B cell (primary cell): ENCODE results near the gene JMJD8. TPM values are rescaled to one million over a fixed set of nuclear protein-coding genes. Genes with fewer than 3 reads are reported as not detected.

ENCODE experiments used
- ATAC-seq: fragments of 200-7000 bp; cut with Tn5 transposase; one replicate; pipeline ENCODE4 v1.10.0; 2021; ENCODE audit warnings: low read depth, mild to moderate bottlenecking, moderate number of reproducible peaks, moderate library complexity
- CTCF ChIA-PET: fragments of 350-600 bp; sonication (Branson Sonifier 250); formaldehyde crosslinking; loops from one replicate; lab custom pipeline; 2021; ENCODE audit warnings: antibody characterized with exemption, inconsistent platforms; lab: Charles Lee
- POLR2A ChIA-PET: fragments of 350-600 bp; sonication (Branson Sonifier 250); formaldehyde crosslinking; loops from one replicate; lab custom pipeline; 2021; ENCODE audit warnings: antibody characterized with exemption; lab: Charles Lee
- DNase-seq: peaks from one replicate; pipeline ENCODE4 v3.0.0; 2013
- H2AFZ ChIP-seq: 2 replicates; pipeline ENCODE4 v1.6.1; 2012; ENCODE audit warnings: mild to moderate bottlenecking, low read depth, low read length; ENCODE audit not compliant: insufficient read depth, poor library complexity, severe bottlenecking
- H3K27ac ChIP-seq, 2 donors: 1 replicate in 1 of 2; 2 replicates in 1 of 2; pipeline ENCODE4 v1.5.1; 2012 to 2013; ENCODE audit warnings: low read length in 2 of 2, mild to moderate bottlenecking in 2 of 2, moderate library complexity in 1 of 2
- H3K27me3 ChIP-seq, 4 experiments: fragments of 200-600 bp in 1 of 4; sonication (generic) in 1 of 4; replicated peaks in 1 of 4; 1 replicate in 2 of 4; 2 replicates in 2 of 4; pipeline versions ENCODE4 v1.6.1 to v1.7.0; 2013 to 2016; ENCODE audit warnings: low read length in 3 of 4, mild to moderate bottlenecking in 2 of 4, mixed read lengths in 1 of 4, moderate library complexity in 1 of 4; ENCODE audit not compliant: insufficient read depth in 4 of 4, control insufficient read depth in 3 of 4; ENCODE audit errors: control extremely low read depth in 1 of 4
- H3K36me3 ChIP-seq, 2 experiments: replicated peaks in 1 of 2; 1 replicate in 1 of 2; 2 replicates in 1 of 2; pipeline versions ENCODE4 v1.6.1 to v1.7.1; 2013; ENCODE audit warnings: low read length in 1 of 2; ENCODE audit not compliant: insufficient read depth in 2 of 2, control insufficient read depth in 1 of 2; ENCODE audit errors: control extremely low read depth in 1 of 2, extremely low read depth in 1 of 2
- H3K4me1 ChIP-seq, 2 donors: fragments of 200-600 bp in 1 of 2; sonication (generic) in 1 of 2; 1 replicate in 1 of 2; 2 replicates in 1 of 2; pipeline versions ENCODE4 v1.5.1 to v1.6.1; 2013 to 2017; ENCODE audit warnings: low read length in 2 of 2; ENCODE audit not compliant: control insufficient read depth in 2 of 2, insufficient read depth in 2 of 2
- H3K4me2 ChIP-seq: replicated peaks from 2 replicates; pipeline ENCODE3; 2012; ENCODE audit warnings: mild to moderate bottlenecking, low read depth, low read length; ENCODE audit not compliant: poor library complexity, severe bottlenecking
- H3K4me3 ChIP-seq, 5 experiments: fragments of 200-600 bp in 1 of 5; sonication (generic) in 1 of 5; 1 replicate in 3 of 5; 2 replicates in 2 of 5; pipeline versions ENCODE4 v1.5.1 to v1.7.0; 2011 to 2016; ENCODE audit warnings: low read length in 4 of 5, mild to moderate bottlenecking in 4 of 5, low read depth in 2 of 5, control low read depth in 1 of 5, moderate library complexity in 1 of 5; ENCODE audit not compliant: insufficient read depth in 1 of 5; ENCODE audit errors: control extremely low read depth in 1 of 5, extremely low read depth in 1 of 5
- H3K79me2 ChIP-seq: fragments of 200-600 bp; sonication (generic); one replicate; pipeline ENCODE4 v1.6.0; 2016; ENCODE audit warnings: low read length; ENCODE audit not compliant: control insufficient read depth, insufficient read depth
- H3K9ac ChIP-seq: fragments of 200-600 bp; sonication (generic); 2 replicates; pipeline ENCODE4 v1.6.1; 2017; ENCODE audit warnings: mild to moderate bottlenecking, low read length, moderate library complexity
- H3K9me3 ChIP-seq, 3 donors: one replicate each; pipeline versions ENCODE4 v1.6.1 to v1.7.1; 2013; ENCODE audit warnings: low read length in 2 of 3; ENCODE audit not compliant: control insufficient read depth in 2 of 3, insufficient read depth in 1 of 3; ENCODE audit errors: control extremely low read depth in 1 of 3
- H4K20me1 ChIP-seq: 2 replicates; pipeline ENCODE4 v1.6.0; 2012; ENCODE audit warnings: mild to moderate bottlenecking, low read length; ENCODE audit not compliant: insufficient read depth, control insufficient read depth, poor library complexity, severe bottlenecking
- H3K27ac Mint-ChIP-seq: one replicate; pipeline ENCODE4 v1.8.0; 2021; ENCODE audit warnings: mixed read lengths
- H3K27me3 Mint-ChIP-seq: one replicate; pipeline ENCODE4 v1.8.0; 2021; ENCODE audit warnings: mixed read lengths
- H3K4me1 Mint-ChIP-seq: one replicate; pipeline ENCODE4 v1.8.0; 2021; ENCODE audit warnings: mixed read lengths
- H3K4me3 Mint-ChIP-seq: one replicate; pipeline ENCODE4 v1.8.0; 2021; ENCODE audit warnings: mixed read lengths
- H3K9me3 Mint-ChIP-seq: one replicate; pipeline ENCODE4 v1.8.0; 2022; ENCODE audit warnings: mixed read lengths; ENCODE audit not compliant: insufficient read depth
- EZH2 ChIP-seq: IDR thresholded peaks from 2 replicates; pipeline ENCODE4 v1.6.1; 2012; ENCODE audit warnings: borderline replicate concordance, low read depth, mild to moderate bottlenecking, moderate library complexity, low read length; ENCODE audit not compliant: insufficient read depth, poor library complexity, severe bottlenecking
- WGBS: methylation state at CpG from one replicate; pipeline ENCODE4 v1.1.5; 2013; ENCODE audit warnings: missing lambda C conversion rate; ENCODE audit not compliant: insufficient coverage; 5-methylcytosine and 5-hydroxymethylcytosine counted together
- intact Hi-C: fragments of 100-400 bp; cut with micrococcal nuclease; formaldehyde crosslinking; loops from one replicate; pipeline ENCODE4 v1.10.0; 2022
- polyA plus RNA-seq: library from polyadenylated mRNA; depleted of rRNA; stranded (reverse); fragments of >200 nt; gene quantifications from 2 replicates; pipeline ENCODE4 v1.2.3, GENCODE V29; 2012
- total RNA-seq, 2 donors: library from RNA; stranded (reverse); fragments of 120-200 nt in 1 of 2; gene quantifications; 1 replicate in 1 of 2; 2 replicates in 1 of 2; pipeline versions ENCODE4 v1.2.3 to v1.2.4, GENCODE V29; 2013 to 2022
- TF ChIP-seq, protein P1 (sequence below): fragments of 200-600 bp; IDR thresholded peaks from one replicate; pipeline ENCODE4 v1.8.0; 2022; ENCODE audit warnings: antibody characterized with exemption, mild to moderate bottlenecking

The JMJD8 gene
- total and polyA plus RNA-seq, 2 donors (not counting 1 experiment from before 2014, with no cell fraction given) = 46.3 to 69.3 TPM

DNA sequence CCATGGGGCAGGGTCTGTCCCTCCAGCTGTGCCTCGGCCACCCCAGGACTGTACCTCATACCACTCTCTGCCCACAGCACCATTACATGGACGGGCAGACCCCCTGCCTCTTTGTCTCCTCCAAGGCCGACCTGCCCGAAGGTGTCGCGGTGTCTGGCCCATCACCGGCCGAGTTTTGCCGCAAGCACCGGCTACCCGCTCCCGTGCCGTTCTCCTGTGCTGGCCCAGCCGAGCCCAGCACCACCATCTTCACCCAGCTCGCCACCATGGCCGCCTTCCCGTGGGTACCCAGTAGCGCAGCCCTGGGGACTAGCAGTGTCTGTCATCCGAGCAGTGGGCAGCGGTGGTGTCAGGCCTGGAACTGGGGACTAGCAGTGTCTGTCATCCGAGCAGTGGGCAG lies 11.3 kb downstream of the JMJD8 start:
- DNase-seq (no peak), ATAC-seq (no peak)
- Mint-ChIP-seq H3K4me3 (no peak overlapping the region), H3K27ac (no peak overlapping the region), H3K4me1 (peaks cover 19% of the 10 kb centered on the region), H3K9me3 (no peaks in the 10 kb centered on the region), H3K27me3 (peaks cover 6% of the 10 kb centered on the region)
- ChIA-PET CTCF (interaction anchor here (1.2 kb wide), 1 partner anchor 11 kb away, joined by 3 read pairs; no protein-coding TSS in a partner anchor), POLR2A (no interaction called here)
- no peak overlapping the region for H3K4me3 ChIP-seq
- no peak overlapping the region for H3K27ac ChIP-seq
- intact Hi-C loops = no loop called here
- WGBS = 97% methylated on average over 21 of the region's 21 CpGs
- peaks cover 31% of the 10 kb centered on the region for H4K20me1 ChIP-seq
- H3K36me3 ChIP-seq = peaks cover 0 to 31% of the 10 kb centered on the region in 2 experiments
- H3K79me2 ChIP-seq = peaks cover 5% of the 10 kb centered on the region
- TF ChIP-seq, protein P1, sequence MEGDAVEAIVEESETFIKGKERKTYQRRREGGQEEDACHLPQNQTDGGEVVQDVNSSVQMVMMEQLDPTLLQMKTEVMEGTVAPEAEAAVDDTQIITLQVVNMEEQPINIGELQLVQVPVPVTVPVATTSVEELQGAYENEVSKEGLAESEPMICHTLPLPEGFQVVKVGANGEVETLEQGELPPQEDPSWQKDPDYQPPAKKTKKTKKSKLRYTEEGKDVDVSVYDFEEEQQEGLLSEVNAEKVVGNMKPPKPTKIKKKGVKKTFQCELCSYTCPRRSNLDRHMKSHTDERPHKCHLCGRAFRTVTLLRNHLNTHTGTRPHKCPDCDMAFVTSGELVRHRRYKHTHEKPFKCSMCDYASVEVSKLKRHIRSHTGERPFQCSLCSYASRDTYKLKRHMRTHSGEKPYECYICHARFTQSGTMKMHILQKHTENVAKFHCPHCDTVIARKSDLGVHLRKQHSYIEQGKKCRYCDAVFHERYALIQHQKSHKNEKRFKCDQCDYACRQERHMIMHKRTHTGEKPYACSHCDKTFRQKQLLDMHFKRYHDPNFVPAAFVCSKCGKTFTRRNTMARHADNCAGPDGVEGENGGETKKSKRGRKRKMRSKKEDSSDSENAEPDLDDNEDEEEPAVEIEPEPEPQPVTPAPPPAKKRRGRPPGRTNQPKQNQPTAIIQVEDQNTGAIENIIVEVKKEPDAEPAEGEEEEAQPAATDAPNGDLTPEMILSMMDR = no peak
- TF ChIP-seq EZH2 = no peak
- no peak overlapping the region for H3K9ac ChIP-seq
- peaks cover 0 to 25% (median 11%) of the 10 kb centered on the region in 4 experiments for H3K27me3 ChIP-seq
- no peak overlapping the region for H3K4me2 ChIP-seq
- H3K4me1 ChIP-seq = peaks cover 15 to 27% of the 10 kb centered on the region in 2 donors
- H2AFZ ChIP-seq = no peak overlapping the region
- peaks cover 0 to 7% (median 0%) of the 10 kb centered on the region in 3 donors for H3K9me3 ChIP-seq

DNA sequence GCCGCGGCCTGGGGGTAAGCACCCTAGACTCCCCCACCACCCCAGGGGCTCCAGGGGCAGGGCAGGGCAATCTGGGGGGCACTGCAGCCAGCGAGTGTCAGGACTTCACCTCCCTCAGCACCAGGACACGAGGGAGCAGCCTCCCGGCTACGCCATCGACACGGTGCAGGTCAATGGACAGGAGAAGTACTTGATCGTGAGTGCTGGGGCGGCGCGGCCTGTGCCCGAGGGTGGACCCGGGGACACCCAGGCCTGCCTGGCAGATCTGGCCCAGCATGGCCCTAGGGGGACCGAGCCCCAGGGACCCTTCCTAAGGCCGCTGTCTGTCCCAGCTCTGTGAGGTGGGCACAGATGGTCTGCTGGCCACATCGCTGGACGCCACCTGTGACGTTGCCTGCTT lies 11.8 kb downstream of the JMJD8 start:
- CTCF ChIA-PET = no interaction called here
- H4K20me1 ChIP-seq = peaks cover 31% of the 10 kb centered on the region
- no peak overlapping the region for H3K27ac ChIP-seq
- Mint-ChIP-seq H3K9me3 (no peaks in the 10 kb centered on the region), H3K27ac (no peak overlapping the region), H3K4me1 (peaks cover 24% of the 10 kb centered on the region), H3K4me3 (no peak overlapping the region), H3K27me3 (peaks cover 6% of the 10 kb centered on the region)
- DNase-seq (no peak), ATAC-seq (no peak)
- no peak overlapping the region for H3K4me2 ChIP-seq
- no peak overlapping the region for H2AFZ ChIP-seq
- peaks cover 0 to 31% of the 10 kb centered on the region in 2 experiments for H3K36me3 ChIP-seq
- no peak for TF ChIP-seq EZH2
- TF ChIP-seq, protein P1 = no peak
- H3K27me3 ChIP-seq = peaks cover 0 to 24% (median 10%) of the 10 kb centered on the region in 4 experiments
- H3K9ac ChIP-seq = no peak overlapping the region
- peaks cover 5% of the 10 kb centered on the region for H3K79me2 ChIP-seq
- H3K9me3 ChIP-seq = peaks cover 0 to 7% (median 0%) of the 10 kb centered on the region in 3 donors
- WGBS = 97% methylated on average over 19 of the region's 19 CpGs
- intact Hi-C loops = no loop called here
- H3K4me3 ChIP-seq = no peak overlapping the region
- POLR2A ChIA-PET = no interaction called here
- H3K4me1 ChIP-seq = peaks cover 18 to 30% of the 10 kb centered on the region in 2 donors
